CD14-positive monocyte (primary cell): ENCODE data around the gene MAP3K10. TPM values are rescaled to one million over a fixed set of nuclear protein-coding genes. Genes with fewer than 3 reads are reported as not detected.
A peak's percentile ranks its signal among the peaks of the same experiment; 100 is the strongest.

ENCODE experiments used
- DNase-seq, 3 donors: peaks; one replicate each; pipeline ENCODE4 v3.0.0-alpha.2; 2011 to 2022
- H2AFZ ChIP-seq: 2 replicates; pipeline ENCODE4 v1.6.0; 2012; ENCODE audit warnings: mild to moderate bottlenecking, low read depth, low read length, inconsistent platforms; ENCODE audit not compliant: insufficient read depth, poor library complexity, severe bottlenecking
- H3K27ac ChIP-seq, 2 donors: 1 replicate in 1 of 2; 2 replicates in 1 of 2; pipeline ENCODE4 v1.5.1; 2012 to 2013; ENCODE audit warnings: low read length in 2 of 2, control low read depth in 1 of 2, inconsistent platforms in 1 of 2, low read depth in 1 of 2, mild to moderate bottlenecking in 1 of 2
- H3K27me3 ChIP-seq, 2 donors: one replicate each; pipeline versions ENCODE4 v1.6.0 to v1.6.1; 2011 to 2013; ENCODE audit warnings: low read length in 2 of 2; ENCODE audit not compliant: control insufficient read depth in 2 of 2, insufficient read depth in 2 of 2
- H3K36me3 ChIP-seq, 2 donors: replicated peaks in 1 of 2; 1 replicate in 1 of 2; 2 replicates in 1 of 2; pipeline versions ENCODE4 v1.5.1 to v1.6.1; 2012 to 2013; ENCODE audit warnings: low read length in 2 of 2, control low read depth in 1 of 2, inconsistent platforms in 1 of 2, mild to moderate bottlenecking in 1 of 2; ENCODE audit not compliant: insufficient read depth in 2 of 2, control insufficient read depth in 1 of 2
- H3K4me1 ChIP-seq, 2 donors: 1 replicate in 1 of 2; 2 replicates in 1 of 2; pipeline versions ENCODE4 v1.5.1 to v1.6.1; 2012 to 2013; ENCODE audit warnings: low read length in 2 of 2, control low read depth in 1 of 2, inconsistent platforms in 1 of 2, mild to moderate bottlenecking in 1 of 2, moderate library complexity in 1 of 2; ENCODE audit not compliant: insufficient read depth in 2 of 2, control insufficient read depth in 1 of 2
- H3K4me2 ChIP-seq: replicated peaks from 2 replicates; pipeline ENCODE3; 2012; ENCODE audit warnings: low read length, moderate library complexity, mild to moderate bottlenecking; ENCODE audit not compliant: poor library complexity, severe bottlenecking; ENCODE audit errors: extremely low read depth
- H3K4me3 ChIP-seq, 3 experiments: fragments of 200-600 bp in 1 of 3; sonication (generic) in 1 of 3; replicated peaks in 1 of 3; 1 replicate in 2 of 3; 2 replicates in 1 of 3; pipeline ENCODE4 v1.5.1; 2011 to 2013; ENCODE audit warnings: low read length in 3 of 3, mild to moderate bottlenecking in 3 of 3, control low read depth in 2 of 3, low read depth in 2 of 3, inconsistent platforms in 1 of 3, moderate library complexity in 1 of 3
- H3K79me2 ChIP-seq: 2 replicates; pipeline ENCODE4 v1.6.0; 2012; ENCODE audit warnings: mild to moderate bottlenecking, control low read depth, inconsistent platforms, low read length, moderate library complexity; ENCODE audit not compliant: insufficient read depth
- H3K9ac ChIP-seq: 2 replicates; pipeline ENCODE4 v1.6.0; 2017; ENCODE audit warnings: low read length, mild to moderate bottlenecking; ENCODE audit not compliant: insufficient read depth, poor library complexity, severe bottlenecking
- H3K9me3 ChIP-seq, 2 donors: replicated peaks in 1 of 2; 1 replicate in 1 of 2; 2 replicates in 1 of 2; pipeline versions ENCODE4 v1.5.1 to v1.6.1; 2012 to 2013; ENCODE audit warnings: low read length in 2 of 2, control low read depth in 1 of 2; ENCODE audit not compliant: control insufficient read depth in 1 of 2, insufficient read depth in 1 of 2
- H4K20me1 ChIP-seq: 2 replicates; pipeline ENCODE4 v1.6.0; 2012; ENCODE audit warnings: mild to moderate bottlenecking, low read length, control low read depth, moderate library complexity; ENCODE audit not compliant: insufficient read depth
- H3K27ac Mint-ChIP-seq, 7 donors: one replicate each; pipeline ENCODE4 v1.8.0; 2020; ENCODE audit warnings: mild to moderate bottlenecking in 7 of 7, mixed read lengths in 7 of 7, moderate library complexity in 6 of 7, inconsistent platforms in 2 of 7
- H3K27me3 Mint-ChIP-seq, 3 donors: one replicate each; pipeline ENCODE4 v1.8.0; 2021 to 2022; ENCODE audit warnings: low read depth in 3 of 3, mild to moderate bottlenecking in 3 of 3, mixed read lengths in 3 of 3, moderate library complexity in 3 of 3, inconsistent platforms in 1 of 3
- H3K36me3 Mint-ChIP-seq, 2 donors: one replicate each; pipeline ENCODE4 v1.8.0; 2020; ENCODE audit warnings: mixed read lengths in 2 of 2, inconsistent platforms in 1 of 2, mild to moderate bottlenecking in 1 of 2
- H3K4me1 Mint-ChIP-seq: one replicate; pipeline ENCODE4 v1.8.0; 2020; ENCODE audit warnings: mild to moderate bottlenecking, mixed read lengths
- H3K4me3 Mint-ChIP-seq, 2 donors: one replicate each; pipeline ENCODE4 v1.8.0; 2020; ENCODE audit warnings: mild to moderate bottlenecking in 2 of 2, mixed read lengths in 2 of 2, moderate library complexity in 1 of 2
- H3K9me3 Mint-ChIP-seq, 7 donors: one replicate each; pipeline ENCODE4 v1.8.0; 2020 to 2022; ENCODE audit warnings: mixed read lengths in 7 of 7, mild to moderate bottlenecking in 6 of 7, moderate library complexity in 6 of 7, inconsistent platforms in 2 of 7
- WGBS: methylation state at CpG from one replicate; pipeline ENCODE4 v1.1.5; 2013; ENCODE audit warnings: missing lambda C conversion rate; ENCODE audit not compliant: insufficient coverage; 5-methylcytosine and 5-hydroxymethylcytosine counted together
- intact Hi-C, 2 donors: fragments of 100-400 bp; cut with micrococcal nuclease; formaldehyde crosslinking; loops; one replicate each; pipeline versions ENCODE4 v1.15.0 to v1.15.1; 2023
- polyA plus RNA-seq, 3 donors: library from polyadenylated mRNA; depleted of rRNA in 1 of 3; unstranded in 2 of 3; stranded (reverse) in 1 of 3; fragments of 300-500 nt in 2 of 3; fragments of >200 nt in 1 of 3; fragmentation: Illumina TruSeq in 2 of 3; gene quantifications; 1 replicate in 2 of 3; 2 replicates in 1 of 3; pipeline ENCODE4 v1.2.3, GENCODE V29; 2012 to 2021
- TF ChIP-seq, protein P1 (sequence below): fragments of 200-600 bp; IDR thresholded peaks from one replicate; pipeline ENCODE4 v1.8.0; 2022; ENCODE audit warnings: antibody characterized with exemption, mild to moderate bottlenecking

The MAP3K10 gene
- polyA plus RNA-seq, 3 donors: 0.05 to 9.1 TPM; not detected in 1

DNA sequence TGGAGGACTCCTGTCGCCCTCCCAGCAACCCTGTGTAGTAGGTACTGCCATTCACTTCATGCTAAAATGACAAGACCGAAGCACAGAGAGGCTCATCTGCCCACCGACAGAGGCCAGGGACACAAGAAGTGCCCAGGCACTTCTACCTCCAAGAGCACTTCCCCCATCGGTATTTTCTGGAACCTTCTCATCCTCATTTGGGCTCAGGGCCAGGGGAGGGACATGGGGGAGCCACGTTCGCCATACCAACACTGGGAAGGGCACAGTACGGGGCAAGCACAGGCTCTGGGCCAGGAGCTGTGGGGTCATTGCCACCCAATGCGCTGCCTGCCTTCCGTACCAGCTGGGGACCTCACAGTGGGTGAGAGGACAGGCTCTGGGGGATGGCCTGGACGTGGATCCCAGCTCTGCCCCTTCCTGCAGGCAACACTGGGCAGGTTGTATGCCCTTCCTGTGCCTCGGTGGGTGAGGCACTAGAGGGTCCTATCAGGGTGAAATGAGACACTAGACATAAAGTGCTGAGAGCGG, 56.6 kb downstream of the MAP3K10 start:
- no peak for DNase-seq
- intact Hi-C loops: no loop called here
- no peaks in the 10 kb centered on the region for H3K27me3 ChIP-seq
- no peaks in the 10 kb centered on the region for H3K4me1 ChIP-seq
- H3K4me3 ChIP-seq: no peak overlapping the region
- H3K9me3 ChIP-seq: no peaks in the 10 kb centered on the region
- H3K27ac ChIP-seq: no peak overlapping the region
- Mint-ChIP-seq H3K9me3 (peaks cover 0 to 1% (median 0%) of the 10 kb centered on the region in 7 donors), H3K27me3 (peaks cover 0 to 2% (median 0%) of the 10 kb centered on the region in 3 donors), H3K4me1 (no peaks in the 10 kb centered on the region), H3K27ac (peak overlapping the region in 1 of 7 donors; percentile 26), H3K36me3 (peaks cover 43 to 72% of the 10 kb centered on the region in 2 donors), H3K4me3 (no peak overlapping the region)
- H2AFZ ChIP-seq: no peak overlapping the region
- TF ChIP-seq, protein P1, sequence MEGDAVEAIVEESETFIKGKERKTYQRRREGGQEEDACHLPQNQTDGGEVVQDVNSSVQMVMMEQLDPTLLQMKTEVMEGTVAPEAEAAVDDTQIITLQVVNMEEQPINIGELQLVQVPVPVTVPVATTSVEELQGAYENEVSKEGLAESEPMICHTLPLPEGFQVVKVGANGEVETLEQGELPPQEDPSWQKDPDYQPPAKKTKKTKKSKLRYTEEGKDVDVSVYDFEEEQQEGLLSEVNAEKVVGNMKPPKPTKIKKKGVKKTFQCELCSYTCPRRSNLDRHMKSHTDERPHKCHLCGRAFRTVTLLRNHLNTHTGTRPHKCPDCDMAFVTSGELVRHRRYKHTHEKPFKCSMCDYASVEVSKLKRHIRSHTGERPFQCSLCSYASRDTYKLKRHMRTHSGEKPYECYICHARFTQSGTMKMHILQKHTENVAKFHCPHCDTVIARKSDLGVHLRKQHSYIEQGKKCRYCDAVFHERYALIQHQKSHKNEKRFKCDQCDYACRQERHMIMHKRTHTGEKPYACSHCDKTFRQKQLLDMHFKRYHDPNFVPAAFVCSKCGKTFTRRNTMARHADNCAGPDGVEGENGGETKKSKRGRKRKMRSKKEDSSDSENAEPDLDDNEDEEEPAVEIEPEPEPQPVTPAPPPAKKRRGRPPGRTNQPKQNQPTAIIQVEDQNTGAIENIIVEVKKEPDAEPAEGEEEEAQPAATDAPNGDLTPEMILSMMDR: no peak
- H3K9ac ChIP-seq: no peak overlapping the region
- peaks cover 17% of the 10 kb centered on the region for H3K79me2 ChIP-seq
- H3K36me3 ChIP-seq: peaks cover 32 to 71% of the 10 kb centered on the region in 2 donors
- 96% methylated on average over 9 of the region's 12 CpGs for WGBS
- H3K4me2 ChIP-seq: no peak overlapping the region
- peaks cover 62% of the 10 kb centered on the region for H4K20me1 ChIP-seq

DNA sequence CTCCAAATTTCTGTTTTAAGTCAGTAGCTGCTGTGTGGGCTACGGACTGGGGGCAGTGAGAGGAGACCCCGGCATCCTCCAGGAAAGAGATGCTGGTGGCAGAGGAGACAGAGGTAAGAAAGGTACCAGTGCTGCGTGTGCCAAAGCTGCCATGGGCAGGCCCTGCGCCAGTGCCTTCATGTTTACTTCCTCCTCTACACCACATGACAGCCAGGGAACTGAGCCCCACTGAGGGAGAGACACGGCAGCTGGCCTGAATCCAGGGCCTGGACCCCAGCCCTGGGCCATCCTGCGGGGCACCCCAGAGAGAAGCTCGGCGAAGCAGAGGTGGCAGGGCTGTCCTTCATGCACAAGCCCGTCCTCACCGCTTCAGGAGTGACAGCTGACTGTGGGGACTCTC, 58.0 kb downstream of the MAP3K10 start:
- no peak overlapping the region for H2AFZ ChIP-seq
- 48% methylated on average over 4 of the region's 10 CpGs for WGBS
- Mint-ChIP-seq H3K27me3 (peaks cover 0 to 2% (median 0%) of the 10 kb centered on the region in 3 donors), H3K9me3 (peaks cover 0 to 1% (median 0%) of the 10 kb centered on the region in 7 donors), H3K4me3 (no peak overlapping the region), H3K27ac (peak overlapping the region in 2 of 7 donors; percentile 31 to 50), H3K36me3 (peaks cover 56 to 76% of the 10 kb centered on the region in 2 donors), H3K4me1 (no peaks in the 10 kb centered on the region)
- H3K79me2 ChIP-seq: peaks cover 20% of the 10 kb centered on the region
- H3K4me2 ChIP-seq: no peak overlapping the region
- no peak overlapping the region for H3K9ac ChIP-seq
- H3K4me3 ChIP-seq: no peak overlapping the region
- no peak overlapping the region for H3K27ac ChIP-seq
- no peaks in the 10 kb centered on the region for H3K27me3 ChIP-seq
- H4K20me1 ChIP-seq: peaks cover 63% of the 10 kb centered on the region
- H3K4me1 ChIP-seq: no peaks in the 10 kb centered on the region
- DNase-seq: no peak
- intact Hi-C loops: no loop called here
- TF ChIP-seq, protein P1: no peak
- H3K36me3 ChIP-seq: peaks cover 44 to 78% of the 10 kb centered on the region in 2 donors
- H3K9me3 ChIP-seq: no peaks in the 10 kb centered on the region
